Heart left ventricle (tissue), 16 donors: ENCODE results near the gene FBXL14. TPM values are rescaled to one million over a fixed set of nuclear protein-coding genes. Genes with fewer than 3 reads are reported as not detected.

Experiments
- ATAC-seq, 4 donors: fragments of 200-7000 bp; cut with Tn5 transposase; one replicate each; pipeline ENCODE4 v1.9.1; 2020 to 2022; ENCODE audit warnings: moderate library complexity in 4 of 4, mild to moderate bottlenecking in 3 of 4, moderate number of reproducible peaks in 1 of 4
- DNase-seq, 5 donors: peaks; one replicate each; pipeline ENCODE4 v3.0.0-alpha.2; 2020
- H3K27ac ChIP-seq, 12 donors: fragments of 200-600 bp; sonication (generic) in 4 of 12; one replicate each; pipeline versions ENCODE4 v1.5.0 to v1.8.0; 2016 to 2022; ENCODE audit warnings: mild to moderate bottlenecking in 2 of 12
- H3K27me3 ChIP-seq, 9 donors: fragments of 200-600 bp; sonication (generic) in 2 of 9; one replicate each; pipeline versions ENCODE4 v1.5.1 to v1.8.0; 2016 to 2022; ENCODE audit warnings: mild to moderate bottlenecking in 3 of 9
- H3K36me3 ChIP-seq, 9 donors: fragments of 200-600 bp; sonication (generic) in 2 of 9; one replicate each; pipeline versions ENCODE4 v1.5.0 to v1.8.0; 2018 to 2022; ENCODE audit warnings: mild to moderate bottlenecking in 2 of 9
- H3K4me1 ChIP-seq, 12 donors: fragments of 200-600 bp; sonication (generic) in 4 of 12; one replicate each; pipeline versions ENCODE4 v1.5.0 to v1.8.0; 2016 to 2022; ENCODE audit warnings: mild to moderate bottlenecking in 3 of 12
- H3K4me3 ChIP-seq, 12 donors: fragments of 200-600 bp; sonication (generic) in 4 of 12; one replicate each; pipeline versions ENCODE4 v1.5.0 to v1.8.0; 2017 to 2022; ENCODE audit warnings: mild to moderate bottlenecking in 9 of 12, moderate library complexity in 4 of 12
- H3K9me3 ChIP-seq, 12 donors: fragments of 200-600 bp; sonication (generic) in 4 of 12; one replicate each; pipeline versions ENCODE4 v1.5.0 to v1.8.0; 2016 to 2022; ENCODE audit warnings: mild to moderate bottlenecking in 1 of 12
- CTCF ChIP-seq, 12 donors: fragments of 200-600 bp; sonication (generic) in 4 of 12; IDR thresholded peaks; one replicate each; pipeline versions ENCODE4 v1.5.0 to v1.8.0; 2018 to 2022; ENCODE audit warnings: antibody characterized with exemption in 12 of 12, mild to moderate bottlenecking in 5 of 12
- POLR2A ChIP-seq, 2 donors: fragments of 450-650 bp; IDR thresholded peaks; one replicate each; pipeline ENCODE4 v1.6.1; 2017; ENCODE audit warnings: antibody characterized with exemption in 2 of 2, mild to moderate bottlenecking in 2 of 2, moderate library complexity in 2 of 2
- WGBS, 4 donors: extraction: QIAGEN DNeasy Blood & Tissue Kit in 2 of 4; methylation state at CpG; one replicate each; pipeline versions ENCODE4 v1.1.5 to v1.1.7; 2013 to 2018; 5-methylcytosine and 5-hydroxymethylcytosine counted together
- intact Hi-C, 10 donors: fragments of 100-400 bp; cut with DNase I; formaldehyde crosslinking; loops; one replicate each; pipeline versions ENCODE4 v1.11.1 to v1.14.2; 2022
- polyA plus RNA-seq, 2 donors: library from polyadenylated mRNA; stranded (reverse); fragments of 200-250 nt; gene quantifications; one replicate each; pipeline ENCODE4 v1.2.3, GENCODE V29; 2013
- total RNA-seq, 9 donors: library from RNA; depleted of rRNA in 2 of 9; stranded (reverse); fragments of >200 nt in 2 of 9; fragmentation: NEBNext Ultra II Directional in 3 of 9; extraction: Animal tissue kit (Norgen Biotek cat#: 25700) in 3 of 9; gene quantifications; one replicate each; pipeline versions ENCODE4 v1.1.0 to v1.2.4, GENCODE V29; 2016 to 2023
- donor health status: ischemic (EF 13 %, LVEDD 7.1; RV severe dilation, severe dysfunction).
- donor health status: healthy with polysubstance abuse.
- donor health status: DM: no; HTN: yes; CAD: no.
- donor health status: DM: no; HTN: no; CAD: no.
- donor health status: ischemic (EF 25% LVEDD 6.9; RV normal size, moderate dysfunction).
- donor health status: ischemic (EF 25% LVEDD 5.7; RV mildly dilated, moderate dysfunction).
- donor health status: healthy.
- donor health status: DM: yes; HTN: yes; CAD: no.
- donor health status: ischemic (EF 35%, LVEDD 5.7; RV mildly dilated, moderate dysfunction).
- donor health status: nonischemic (EF 11% LVEDD 7.7; RV severe dilation, severe dysfunction).
- donor health status: DM: yes; HTN: yes; CAD: no.
- donor health status: PGD.
- donor health status: ischemic (EF 29% LVEDD 5.4; RV normal size, mild dysfunction).
- donor health status: nonischemic (EF 23%, LVEDD 6.1; RV moderate dilation, normal function).

Gene FBXL14
- total and polyA plus RNA-seq, 11 donors: 1.7 to 10.1 (median 8.4) TPM

GRCh38 chr12:1530592-1531152, 63.7 kb downstream of the FBXL14 start:
- ATAC-seq: no peak
- Histone ChIP-seq H3K27me3 (peaks cover 5 to 71% (median 18%) of the 10 kb centered on the region in 9 donors), H3K4me3 (peak overlapping the region; percentile 11 to 68 (median 55))

GRCh38 chr12:1529862-1530591, 64.4 kb downstream of the FBXL14 start:
- 3 to 9% (median 6%) methylated on average over 33 to 101 of the region's 101 CpGs for WGBS, 4 donors
- peak overlapping the region; percentile 11 to 68 (median 50) for H3K4me3 ChIP-seq
- TF ChIP-seq POLR2A (IDR thresholded peaks at IDR 0.05) (no peak), CTCF (IDR thresholded peaks at IDR 0.05) (no peak)
- ATAC-seq (peak in 1 of 4 donors; percentile 37), DNase-seq (peak in 2 of 5 donors; percentile 19 to 35)
- intact Hi-C loops: loop anchor here in 1 of 10 donors (10.0 kb wide), 1 partner anchor 45 kb away; no protein-coding TSS in a partner anchor
- H3K27me3 ChIP-seq: peaks cover 5 to 73% (median 18%) of the 10 kb centered on the region in 9 donors
- peaks cover 0 to 24% (median 2%) of the 10 kb centered on the region in 12 donors for H3K4me1 ChIP-seq
- H3K9me3 ChIP-seq: no peaks in the 10 kb centered on the region
- H3K27ac ChIP-seq: no peak overlapping the region
- no peaks in the 10 kb centered on the region for H3K36me3 ChIP-seq

More at GRCh38 chr12:1530592-1531152, 63.7 kb downstream of the FBXL14 start:
- intact Hi-C loops: no loop called here
- Histone ChIP-seq H3K9me3 (no peaks in the 10 kb centered on the region), H3K4me1 (peaks cover 0 to 24% (median 2%) of the 10 kb centered on the region in 12 donors), H3K27ac (no peak overlapping the region), H3K36me3 (no peaks in the 10 kb centered on the region)
- TF ChIP-seq CTCF (IDR thresholded peaks at IDR 0.05): no peak
- TF ChIP-seq POLR2A (IDR thresholded peaks at IDR 0.05): no peak
- DNase-seq: no peak
- 0 to 1% (median 1%) methylated on average over 27 to 99 of the region's 99 CpGs for WGBS, 4 donors

- no peak overlapping the region for H3K27ac ChIP-seq
- H3K9me3 ChIP-seq: no peaks in the 10 kb centered on the region
- intact Hi-C loops: loop anchor here in 1 of 10 donors (10.0 kb wide), 1 partner anchor 45 kb away; no protein-coding TSS in a partner anchor
- peaks cover 0 to 24% (median 2%) of the 10 kb centered on the region in 12 donors for H3K4me1 ChIP-seq
- no peak for DNase-seq
- TF ChIP-seq POLR2A (IDR thresholded peaks at IDR 0.05) (no peak), CTCF (IDR thresholded peaks at IDR 0.05) (no peak)
- WGBS, 4 donors: 64 to 72% (median 70%) methylated on average over 11 of the region's 11 CpGs
- ATAC-seq: no peak
- H3K36me3 ChIP-seq: no peaks in the 10 kb centered on the region
- peak overlapping the region in 11 of 12 donors; percentile 21 to 68 (median 54) for H3K4me3 ChIP-seq
- peaks cover 4 to 73% (median 18%) of the 10 kb centered on the region in 9 donors for H3K27me3 ChIP-seq
Observed at GRCh38 chr12:1529228-1529861, 65.0 kb downstream of the FBXL14 start.

- Histone ChIP-seq H3K27ac (no peak overlapping the region), H3K9me3 (no peaks in the 10 kb centered on the region), H3K27me3 (peaks cover 4 to 70% (median 18%) of the 10 kb centered on the region in 9 donors), H3K4me1 (peaks cover 0 to 22% (median 2%) of the 10 kb centered on the region in 12 donors), H3K36me3 (no peaks in the 10 kb centered on the region), H3K4me3 (no peak overlapping the region)
- TF ChIP-seq CTCF (IDR thresholded peaks at IDR 0.05) (no peak), POLR2A (IDR thresholded peaks at IDR 0.05) (no peak)
- intact Hi-C loops: loop anchor here in 1 of 10 donors (10.0 kb wide), 1 partner anchor 46 kb away; no protein-coding TSS in a partner anchor
- ATAC-seq (no peak), DNase-seq (no peak)
- 93 to 97% (median 97%) methylated on average over 3 of the region's 3 CpGs for WGBS, 4 donors
Observed at GRCh38 chr12:1528791-1529190, 65.6 kb downstream of the FBXL14 start.
